ENCODE results near the gene EPHA10. TPM values are rescaled to one million over a fixed set of nuclear protein-coding genes. Genes with fewer than 3 reads are reported as not detected.
"Not testable (repeated sequence)": the region's sequence is repeated elsewhere in the genome, so short reads cannot be mapped to it uniquely, and the experiment has no call there.

Gene EPHA10
- total and polyA plus RNA-seq, 4 donors = 0.05 to 0.25 (median 0.12) TPM; not detected in 1

- Histone ChIP-seq H3K4me3 (ENCODE audit: low read length in 2 of 2) (no peak overlapping the region), H3K9me3 (ENCODE audit: control insufficient read depth, low read length) (peaks cover 8% of the 10 kb centered on the region), H3K36me3 (ENCODE audit: control insufficient read depth in 1 of 2, insufficient read depth in 2 of 2, low read length in 1 of 2) (no peaks in the 10 kb centered on the region), H3K27ac (ENCODE audit: low read depth in 1 of 2, low read length in 2 of 2) (no peak overlapping the region), H3K4me1 (ENCODE audit: control insufficient read depth in 1 of 2, insufficient read depth in 2 of 2, low read length in 2 of 2) (no peaks in the 10 kb centered on the region), H3K27me3 (ENCODE audit: control insufficient read depth in 1 of 2, insufficient read depth in 2 of 2, low read length in 1 of 2) (no peaks in the 10 kb centered on the region)
- WGBS, 2 donors = 84 to 92% methylated on average over 3 of the region's 3 CpGs
- intact Hi-C loops (cut with DNase I) = no loop called here
- ATAC-seq (ENCODE audit: low FRiP score) (no peak), DNase-seq (no peak)
Measured at GRCh38 chr1:37746806-37747205, 18.1 kb downstream of the EPHA10 start.

- H3K36me3 ChIP-seq (ENCODE audit: control insufficient read depth in 1 of 2, insufficient read depth in 2 of 2, low read length in 1 of 2) = no peaks in the 10 kb centered on the region
- H3K27me3 ChIP-seq (ENCODE audit: control insufficient read depth in 1 of 2, insufficient read depth in 2 of 2, low read length in 1 of 2) = no peaks in the 10 kb centered on the region
- ATAC-seq (ENCODE audit: low FRiP score) (no peak), DNase-seq (no peak)
- 33 to 44% methylated on average over 6 of the region's 6 CpGs for WGBS, 2 donors
- intact Hi-C loops (cut with DNase I) = no loop called here
- H3K27ac ChIP-seq (ENCODE audit: low read depth in 1 of 2, low read length in 2 of 2) = no peak overlapping the region
- no peak overlapping the region for H3K4me3 ChIP-seq (ENCODE audit: low read length in 2 of 2)
- H3K4me1 ChIP-seq (ENCODE audit: control insufficient read depth in 1 of 2, insufficient read depth in 2 of 2, low read length in 2 of 2) = no peaks in the 10 kb centered on the region
- peaks cover 7% of the 10 kb centered on the region for H3K9me3 ChIP-seq (ENCODE audit: control insufficient read depth, low read length)
Measured at GRCh38 chr1:37741662-37742061, 23.3 kb downstream of the EPHA10 start.

GRCh38 chr1:37741130-37741529 lies 23.8 kb downstream of the EPHA10 start:
- 67 to 71% methylated on average over 9 of the region's 9 CpGs for WGBS, 2 donors
- H3K9me3 ChIP-seq (ENCODE audit: control insufficient read depth, low read length) = peaks cover 7% of the 10 kb centered on the region
- H3K27me3 ChIP-seq (ENCODE audit: control insufficient read depth in 1 of 2, insufficient read depth in 2 of 2, low read length in 1 of 2) = no peaks in the 10 kb centered on the region
- no peak overlapping the region for H3K4me3 ChIP-seq (ENCODE audit: low read length in 2 of 2)
- DNase-seq = no peak
- no peak overlapping the region for H3K27ac ChIP-seq (ENCODE audit: low read depth in 1 of 2, low read length in 2 of 2)
- no peaks in the 10 kb centered on the region for H3K36me3 ChIP-seq (ENCODE audit: control insufficient read depth in 1 of 2, insufficient read depth in 2 of 2, low read length in 1 of 2)
- no peak for ATAC-seq (ENCODE audit: low FRiP score)
- H3K4me1 ChIP-seq (ENCODE audit: control insufficient read depth in 1 of 2, insufficient read depth in 2 of 2, low read length in 2 of 2) = no peaks in the 10 kb centered on the region
- intact Hi-C loops (cut with DNase I) = no loop called here

- Histone ChIP-seq H3K4me1 (ENCODE audit: control insufficient read depth in 1 of 2, insufficient read depth in 2 of 2, low read length in 2 of 2) (no peaks in the 10 kb centered on the region), H3K36me3 (ENCODE audit: control insufficient read depth in 1 of 2, insufficient read depth in 2 of 2, low read length in 1 of 2) (no peaks in the 10 kb centered on the region), H3K27me3 (ENCODE audit: control insufficient read depth in 1 of 2, insufficient read depth in 2 of 2, low read length in 1 of 2) (no peaks in the 10 kb centered on the region), H3K9me3 (ENCODE audit: control insufficient read depth, low read length) (peaks cover 6% of the 10 kb centered on the region), H3K27ac (ENCODE audit: low read depth in 1 of 2, low read length in 2 of 2) (no peak overlapping the region), H3K4me3 (ENCODE audit: low read length in 2 of 2) (no peak overlapping the region)
- intact Hi-C loops (cut with DNase I) = no loop called here
- WGBS, 2 donors = 94% methylated on average over 2 of the region's 2 CpGs
- ATAC-seq (ENCODE audit: low FRiP score) = no peak
- DNase-seq = no peak
Measured at GRCh38 chr1:37739222-37739621, 25.7 kb downstream of the EPHA10 start.

- DNase-seq; H3K9me3 ChIP-seq (ENCODE audit: control insufficient read depth, low read length); intact Hi-C loops (cut with DNase I); H3K4me1 ChIP-seq (ENCODE audit: control insufficient read depth in 1 of 2, insufficient read depth in 2 of 2, low read length in 2 of 2); ATAC-seq (ENCODE audit: low FRiP score); H3K27ac ChIP-seq (ENCODE audit: low read depth in 1 of 2, low read length in 2 of 2); H3K27me3 ChIP-seq (ENCODE audit: control insufficient read depth in 1 of 2, insufficient read depth in 2 of 2, low read length in 1 of 2); H3K36me3 ChIP-seq (ENCODE audit: control insufficient read depth in 1 of 2, insufficient read depth in 2 of 2, low read length in 1 of 2); H3K4me3 ChIP-seq (ENCODE audit: low read length in 2 of 2): not testable (repeated sequence)
- 91 to 94% methylated on average over 4 of the region's 4 CpGs for WGBS, 2 donors
Measured at GRCh38 chr1:37738619-37739018, 26.3 kb downstream of the EPHA10 start.

- H3K4me3 ChIP-seq (ENCODE audit: low read length in 2 of 2); H3K9me3 ChIP-seq (ENCODE audit: control insufficient read depth, low read length); H3K36me3 ChIP-seq (ENCODE audit: control insufficient read depth in 1 of 2, insufficient read depth in 2 of 2, low read length in 1 of 2); ATAC-seq (ENCODE audit: low FRiP score); H3K27ac ChIP-seq (ENCODE audit: low read depth in 1 of 2, low read length in 2 of 2); intact Hi-C loops (cut with DNase I); DNase-seq; H3K4me1 ChIP-seq (ENCODE audit: control insufficient read depth in 1 of 2, insufficient read depth in 2 of 2, low read length in 2 of 2); H3K27me3 ChIP-seq (ENCODE audit: control insufficient read depth in 1 of 2, insufficient read depth in 2 of 2, low read length in 1 of 2): not testable (repeated sequence)
- 74 to 80% methylated on average over 7 of the region's 7 CpGs for WGBS, 2 donors
Measured at GRCh38 chr1:37737975-37738374, 26.9 kb downstream of the EPHA10 start.

GRCh38 chr1:37734629-37735591 lies 30.0 kb downstream of the EPHA10 start:
- Histone ChIP-seq H3K27ac (ENCODE audit: low read depth in 1 of 2, low read length in 2 of 2) (no peak overlapping the region), H3K36me3 (ENCODE audit: control insufficient read depth in 1 of 2, insufficient read depth in 2 of 2, low read length in 1 of 2) (no peaks in the 10 kb centered on the region), H3K27me3 (ENCODE audit: control insufficient read depth in 1 of 2, insufficient read depth in 2 of 2, low read length in 1 of 2) (no peaks in the 10 kb centered on the region), H3K9me3 (ENCODE audit: control insufficient read depth, low read length) (no peaks in the 10 kb centered on the region), H3K4me1 (ENCODE audit: control insufficient read depth in 1 of 2, insufficient read depth in 2 of 2, low read length in 2 of 2) (no peaks in the 10 kb centered on the region), H3K4me3 (ENCODE audit: low read length in 2 of 2) (no peak overlapping the region)
- DNase-seq (peak in 1 of 2 donors; percentile 48), ATAC-seq (ENCODE audit: low FRiP score) (no peak)
- WGBS, 2 donors = 7 to 8% methylated on average over 31 to 32 of the region's 32 CpGs
- intact Hi-C loops (cut with DNase I) = no loop called here

GRCh38 chr1:37732111-37732780 lies 32.7 kb downstream of the EPHA10 start:
- 75% methylated on average over 12 of the region's 12 CpGs for WGBS, 2 donors
- Histone ChIP-seq H3K4me1 (ENCODE audit: control insufficient read depth in 1 of 2, insufficient read depth in 2 of 2, low read length in 2 of 2) (no peaks in the 10 kb centered on the region), H3K27ac (ENCODE audit: low read depth in 1 of 2, low read length in 2 of 2) (no peak overlapping the region), H3K36me3 (ENCODE audit: control insufficient read depth in 1 of 2, insufficient read depth in 2 of 2, low read length in 1 of 2) (no peaks in the 10 kb centered on the region), H3K27me3 (ENCODE audit: control insufficient read depth in 1 of 2, insufficient read depth in 2 of 2, low read length in 1 of 2) (peaks cover 0 to 1% of the 10 kb centered on the region in 2 donors), H3K4me3 (ENCODE audit: low read length in 2 of 2) (no peak overlapping the region), H3K9me3 (ENCODE audit: control insufficient read depth, low read length) (no peaks in the 10 kb centered on the region)
- intact Hi-C loops (cut with DNase I) = no loop called here
- ATAC-seq (ENCODE audit: low FRiP score) = no peak
- DNase-seq = peak in 1 of 2 donors; percentile 45

All from aorta (tissue), 5 donors.